ENCODE data around the gene TSPO2. TPM values are rescaled to one million over a fixed set of nuclear protein-coding genes. Genes with fewer than 3 reads are reported as not detected.

TSPO2 gene
- total and polyA plus RNA-seq, 2 of the 8 experiments (the other 6 are each of a cell fraction or from before 2014, with no cell fraction given): not detected

GRCh38 chr6:41079080-41079479 is 36.8 kb downstream of the TSPO2 start:
- no peak overlapping the region for H3K9ac ChIP-seq (replicated peaks in 1 of 4; ENCODE audit: extremely low read depth in 1 of 4, low read depth in 3 of 4, low read length in 3 of 4)
- H3K27ac ChIP-seq (ENCODE audit: low read depth, low read length): no peak overlapping the region
- H3K23ac ChIP-seq (ENCODE audit: insufficient read length): no peak overlapping the region
- no peaks in the 10 kb centered on the region for H3K9me3 ChIP-seq (ENCODE audit: insufficient read depth in 2 of 2, low read depth in 1 of 2, low read length in 1 of 2)
- H2BK20ac ChIP-seq (ENCODE audit: low read length): no peak overlapping the region
- H3K36me3 ChIP-seq (ENCODE audit: control insufficient read depth in 2 of 4, insufficient read depth in 4 of 4, low read length in 3 of 4): peaks cover 12 to 47% (median 35%) of the 10 kb centered on the region in 4 experiments
- H3K4me3 ChIP-seq (ENCODE audit: extremely low read depth in 1 of 4, insufficient read depth in 2 of 4, low read depth in 3 of 4, low read length in 4 of 4): no peak overlapping the region
- no peak overlapping the region for H4K5ac ChIP-seq (ENCODE audit: insufficient read length, low read depth, low read length)
- H4K8ac ChIP-seq (ENCODE audit: extremely low read depth, insufficient read depth, low read length): no peak overlapping the region
- peaks cover 0 to 5% (median 2%) of the 10 kb centered on the region in 4 experiments; a peak in 3 of 7 replicates for H3K4me1 ChIP-seq (replicated peaks in 1 of 4; ENCODE audit: control insufficient read depth in 3 of 4, insufficient read depth in 4 of 4, low read length in 3 of 4)
- H2BK120ac ChIP-seq (replicated peaks; ENCODE audit: low read depth, low read length): no peak overlapping the region
- DNase-seq (ENCODE audit: low read depth in 1 of 2, low spot score in 2 of 2) (no peak), FAIRE-seq (no peak)
- no peak overlapping the region for H2AFZ ChIP-seq (ENCODE audit: low read length)
- no peak overlapping the region for H3K18ac ChIP-seq (ENCODE audit: extremely low read depth, low read length)
- peaks cover 5% of the 10 kb centered on the region for H3K23me2 ChIP-seq (ENCODE audit: low read depth, low read length)
- no peak overlapping the region for H2BK5ac ChIP-seq (ENCODE audit: low read depth, low read length)
- H4K20me1 ChIP-seq (replicated peaks in 1 of 2; ENCODE audit: control insufficient read depth in 1 of 2, insufficient read depth in 2 of 2, low read length in 2 of 2): peaks cover 3 to 12% of the 10 kb centered on the region in 2 experiments
- no peak overlapping the region for H3K4me2 ChIP-seq (ENCODE audit: insufficient read depth in 1 of 2, low read depth in 2 of 2, low read length in 2 of 2)
- no peak overlapping the region for H4K91ac ChIP-seq (replicated peaks; ENCODE audit: insufficient read length, low read length)
- POLR2A ChIA-PET (ENCODE audit: partially characterized antibody): no interaction called here
- H3K14ac ChIP-seq (ENCODE audit: insufficient read length): no peak overlapping the region
- no peaks in the 10 kb centered on the region for H3K27me3 ChIP-seq (replicated peaks in 1 of 4; ENCODE audit: control insufficient read depth in 3 of 4, extremely low read depth in 1 of 4, insufficient read depth in 3 of 4, low read length in 3 of 4)
- no peak overlapping the region for H2BK12ac ChIP-seq (ENCODE audit: low read depth, low read length)
- no peak overlapping the region for H3K4ac ChIP-seq (replicated peaks; ENCODE audit: insufficient read length, low read depth, low read length)
- peaks cover 37 to 96% of the 10 kb centered on the region in 2 experiments for H3K79me2 ChIP-seq (ENCODE audit: control insufficient read depth in 1 of 2, insufficient read depth in 2 of 2, low read length in 2 of 2)
- no peak overlapping the region for H2BK15ac ChIP-seq (ENCODE audit: low read length)
- CTCF ChIA-PET (ENCODE audit: partially characterized antibody): no interaction called here
- no peak overlapping the region for H2AK5ac ChIP-seq (ENCODE audit: low read depth, low read length)
- no peak overlapping the region for H3K56ac ChIP-seq (replicated peaks; ENCODE audit: insufficient read length, low read depth, low read length)
- H3K79me1 ChIP-seq (ENCODE audit: low read depth, low read length): no peaks in the 10 kb centered on the region; the same call in 1 of the 2 replicates
- 100% methylated on average over 1 of the region's 1 CpG; no CpG with 5 or more reads in 1 of the 2 experiments for WGBS, 2 experiments (ENCODE audit: extremely low coverage in 1 of 2, insufficient coverage in 1 of 2, insufficient read length in 1 of 2, insufficient replicate concordance in 2 of 2, low coverage in 1 of 2, low lambda C conversion rate in 2 of 2, missing lambda C conversion rate in 1 of 2)
- TF ChIP-seq BCL11A (IDR thresholded peaks at IDR 0.05; ENCODE audit: low read depth in 2 of 2, low read length in 2 of 2) (no peak), CBX5 (IDR thresholded peaks at IDR 0.05; ENCODE audit: low read depth, low read length) (no peak), TBP (IDR thresholded peaks at IDR 0.05; ENCODE audit: low read depth, low read length) (no peak), SP2 (IDR thresholded peaks at IDR 0.05; ENCODE audit: low read length) (no peak), NANOG (IDR thresholded peaks at IDR 0.05; ENCODE audit: insufficient read depth, low read depth, low read length, poor library complexity, severe bottlenecking) (no peak), HDAC2 (IDR thresholded peaks at IDR 0.05; ENCODE audit: borderline replicate concordance in 1 of 2, low read depth in 2 of 2, low read length in 2 of 2) (no peak), SP4 (IDR thresholded peaks at IDR 0.05; ENCODE audit: low read length) (no peak), HDAC6 (IDR thresholded peaks at IDR 0.05; ENCODE audit: low read depth, low read length) (no peak), EGR1 (IDR thresholded peaks at IDR 0.05; ENCODE audit: borderline replicate concordance, low read depth, low read length) (no peak), ATF2 (IDR thresholded peaks at IDR 0.05; ENCODE audit: low read length) (no peak), RFX5 (IDR thresholded peaks at IDR 0.05; ENCODE audit: borderline replicate concordance, low read depth, low read length) (no peak), ZNF274 (IDR thresholded peaks at IDR 0.05; ENCODE audit: borderline replicate concordance, extremely low read depth, low read length) (no peak), CTBP2 (IDR thresholded peaks at IDR 0.05; ENCODE audit: borderline replicate concordance, insufficient read depth, insufficient read length, low read length) (no peak)

Measured in H1 (cell line).